OCI-LY1 (cell line): ENCODE results near the gene PCED1B.
A peak's percentile ranks its signal among the peaks of the same experiment; 100 is the strongest.

Experiments
- H2AFZ ChIP-seq: fragments of 200-600 bp; sonication (generic), shearing (Covaris generic); 2 replicates; pipeline ENCODE4 v1.6.0; 2014; ENCODE audit warnings: antibody characterized with exemption, mild to moderate bottlenecking, low read length
- H3F3A ChIP-seq: fragments of 200-600 bp; sonication (generic), shearing (Covaris generic); 2 replicates; pipeline ENCODE4 v1.6.0; 2014; ENCODE audit warnings: mild to moderate bottlenecking, antibody characterized with exemption, low read length, moderate library complexity; ENCODE audit not compliant: insufficient read depth
- H3K27ac ChIP-seq: fragments of 200-600 bp; sonication (generic); 2 replicates; pipeline ENCODE4 v1.5.1; 2014; ENCODE audit warnings: low read length, mixed run types, mild to moderate bottlenecking, low read depth; ENCODE audit not compliant: poor library complexity, severe bottlenecking
- H3K27me3 ChIP-seq: fragments of 200-600 bp; sonication (generic); 2 replicates; pipeline ENCODE4 v1.6.0; 2014; ENCODE audit warnings: antibody characterized with exemption, mild to moderate bottlenecking, low read length, moderate library complexity; ENCODE audit not compliant: insufficient read depth
- H3K36me3 ChIP-seq: fragments of 200-600 bp; sonication (generic); 2 replicates; pipeline ENCODE4 v1.6.1; 2014; ENCODE audit warnings: mild to moderate bottlenecking, antibody characterized with exemption, low read length, moderate library complexity, mixed read lengths; ENCODE audit not compliant: insufficient read depth
- H3K4me1 ChIP-seq: fragments of 200-600 bp; sonication (generic); 2 replicates; pipeline ENCODE4 v1.5.1; 2014; ENCODE audit warnings: mild to moderate bottlenecking, low read length, moderate library complexity; ENCODE audit not compliant: insufficient read depth, severe bottlenecking
- H3K4me2 ChIP-seq: fragments of 200-600 bp; sonication (generic), shearing (Covaris generic); 2 replicates; pipeline ENCODE4 v1.6.1; 2014; ENCODE audit warnings: low read length
- H3K4me3 ChIP-seq: fragments of 200-600 bp; sonication (generic); 2 replicates; pipeline ENCODE4 v1.5.1; 2014; ENCODE audit warnings: low read length, low read depth, mild to moderate bottlenecking, mixed read lengths; ENCODE audit not compliant: poor library complexity, severe bottlenecking
- H3K79me2 ChIP-seq: fragments of 200-600 bp; shearing (Covaris generic); 2 replicates; pipeline ENCODE4 v1.6.1; 2016; ENCODE audit warnings: mixed run types, low read length, mixed read lengths; ENCODE audit not compliant: insufficient read depth
- H3K9ac ChIP-seq: fragments of 200-600 bp; sonication (generic), shearing (Covaris generic); 2 replicates; pipeline ENCODE4 v1.6.1; 2014; ENCODE audit warnings: mild to moderate bottlenecking, low read length, mixed read lengths
- H3K9me2 ChIP-seq: fragments of 200-600 bp; sonication (generic), shearing (Covaris generic); 2 replicates; pipeline ENCODE4 v1.6.1; 2014; ENCODE audit warnings: low read depth, mild to moderate bottlenecking, low read length, mixed read lengths
- H3K9me3 ChIP-seq: fragments of 200-600 bp; shearing (Covaris generic); 2 replicates; pipeline ENCODE4 v1.6.1; 2014; ENCODE audit warnings: low read length, mixed read lengths
- H4K20me1 ChIP-seq: fragments of 200-600 bp; sonication (generic), shearing (Covaris generic); 2 replicates; pipeline ENCODE4 v1.6.0; 2016; ENCODE audit warnings: mild to moderate bottlenecking, low read length; ENCODE audit not compliant: insufficient read depth
- CTCF ChIP-seq: fragments of 200-600 bp; sonication (generic), shearing (Covaris generic); IDR thresholded peaks from 2 replicates; pipeline ENCODE4 v1.5.1; 2017; ENCODE audit warnings: mild to moderate bottlenecking, antibody characterized with exemption, low read length, moderate library complexity, mixed read lengths
- EZH2 ChIP-seq: fragments of 200-600 bp; sonication (generic), shearing (Covaris generic); IDR thresholded peaks from 2 replicates; pipeline ENCODE4 v1.8.0; 2017; ENCODE audit warnings: borderline replicate concordance, mixed run types, mild to moderate bottlenecking, antibody characterized with exemption, low read length, moderate library complexity, mixed read lengths

PCED1B gene

GRCh38 chr12:47212701-47213039, 133.2 kb downstream of the PCED1B start:
- Histone ChIP-seq H3K9me2 (no peaks in the 10 kb centered on the region), H4K20me1 (no peaks in the 10 kb centered on the region), H3K27me3 (no peaks in the 10 kb centered on the region), H3K27ac (peak overlapping the region; percentile 98), H3K4me3 (peak overlapping the region; percentile 75), H3K4me2 (peak overlapping the region; percentile 99), H3K9ac (peak overlapping the region; percentile 86), H3K36me3 (peaks cover 37% of the 10 kb centered on the region), H3K4me1 (peaks cover 76% of the 10 kb centered on the region), H3F3A (peaks cover 12% of the 10 kb centered on the region), H3K9me3 (no peaks in the 10 kb centered on the region), H2AFZ (no peak overlapping the region), H3K79me2 (peaks cover 54% of the 10 kb centered on the region)
- TF ChIP-seq EZH2 (no peak), CTCF (no peak)

DNA sequence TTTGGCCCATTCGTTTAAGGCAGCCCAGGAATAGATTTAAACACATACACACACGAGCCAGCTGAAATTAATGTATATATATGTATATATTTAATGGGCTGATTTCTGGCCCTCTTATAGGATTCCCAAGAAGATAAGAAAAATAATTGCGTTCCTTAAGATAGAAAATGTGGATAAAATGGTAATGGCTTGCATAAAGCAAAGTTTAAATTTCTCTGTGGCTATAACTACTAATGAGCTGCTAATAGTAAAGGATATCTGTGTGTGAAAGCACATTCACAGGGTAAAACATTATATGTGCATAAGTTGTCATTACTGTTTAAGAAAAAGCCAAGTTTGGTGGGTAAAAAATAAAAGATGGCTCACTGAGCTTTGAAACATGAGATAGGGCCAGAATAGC, 134.0 kb downstream of the PCED1B start:
- Histone ChIP-seq H3K27ac (peak overlapping the region; percentile 98), H3K4me1 (peaks cover 76% of the 10 kb centered on the region), H3K36me3 (peaks cover 32% of the 10 kb centered on the region), H3F3A (peaks cover 8% of the 10 kb centered on the region), H3K79me2 (peaks cover 61% of the 10 kb centered on the region), H4K20me1 (no peaks in the 10 kb centered on the region), H3K9ac (peak overlapping the region; percentile 86), H3K4me3 (peak overlapping the region; percentile 75), H2AFZ (no peak overlapping the region), H3K4me2 (peak overlapping the region; percentile 99), H3K9me2 (no peaks in the 10 kb centered on the region), H3K9me3 (no peaks in the 10 kb centered on the region), H3K27me3 (no peaks in the 10 kb centered on the region)
- no peak for TF ChIP-seq CTCF
- TF ChIP-seq EZH2 = no peak

- H3K9ac ChIP-seq = peak overlapping the region; percentile 86
- H3K27ac ChIP-seq = peak overlapping the region; percentile 98
- peaks cover 68% of the 10 kb centered on the region for H3K79me2 ChIP-seq
- no peaks in the 10 kb centered on the region for H3K9me2 ChIP-seq
- peaks cover 27% of the 10 kb centered on the region; the same call in 1 of the 2 replicates for H3K36me3 ChIP-seq
- H4K20me1 ChIP-seq = no peaks in the 10 kb centered on the region
- peaks cover 76% of the 10 kb centered on the region for H3K4me1 ChIP-seq
- peaks cover 8% of the 10 kb centered on the region for H3F3A ChIP-seq
- peak overlapping the region; percentile 99 for H3K4me2 ChIP-seq
- H2AFZ ChIP-seq = no peak overlapping the region
- TF ChIP-seq EZH2 (no peak), CTCF (no peak)
- peak overlapping the region; percentile 75 for H3K4me3 ChIP-seq
- no peaks in the 10 kb centered on the region for H3K27me3 ChIP-seq
- no peaks in the 10 kb centered on the region for H3K9me3 ChIP-seq
Measured at GRCh38 chr12:47214001-47214619, 134.7 kb downstream of the PCED1B start.
